ENCODE data around the gene IFNA7. TPM values are rescaled to one million over a fixed set of nuclear protein-coding genes. Genes with fewer than 3 reads are reported as not detected.

The IFNA7 gene
- total RNA-seq, 1 experiment from 2014 or later: not detected

- TF ChIP-seq REST (IDR thresholded peaks at IDR 0.05; ENCODE audit: low read depth) (no peak), POLR2A (IDR thresholded peaks at IDR 0.05; ENCODE audit: borderline replicate concordance, extremely low read depth, insufficient read depth, insufficient read length) (no peak)
Observed at GRCh38 chr9:21251638-21252037, 49.6 kb upstream of the IFNA7 start (continued).

GRCh38 chr9:21251190-21251589 lies 49.2 kb upstream of the IFNA7 start:
- H3K27me3 ChIP-seq (ENCODE audit: insufficient read depth, low read length): no peaks in the 10 kb centered on the region
- no peaks in the 10 kb centered on the region for H3K36me3 ChIP-seq (ENCODE audit: control insufficient read depth in 1 of 2, insufficient read depth in 2 of 2, low read length in 2 of 2)
- no peak overlapping the region for H3K9ac ChIP-seq (ENCODE audit: low read length)
- no peak overlapping the region for H2AFZ ChIP-seq (ENCODE audit: low read depth, low read length, poor library complexity, severe bottlenecking)
- H3K4me2 ChIP-seq (ENCODE audit: low read length): no peak overlapping the region
- ATAC-seq (peak; percentile 46; the same call in 1 of the 2 replicates), DNase-seq (ENCODE audit: low read depth, low spot score) (no peak)
- no peaks in the 10 kb centered on the region for H3K9me3 ChIP-seq (ENCODE audit: control insufficient read depth in 1 of 2, insufficient read depth in 1 of 2, low read depth in 1 of 2, low read length in 2 of 2)
- ChIA-PET POLR2A (no interaction called here), CTCF (interaction anchor here (1.1 to 2.9 kb wide), 5 partner anchors 67 to 202 kb away, joined by 3 to 21 read pairs (median 16); no protein-coding TSS in a partner anchor), RAD21 (ENCODE audit: low non-redundant PET in 1 of 2, low total read pairs in 2 of 2, uncharacterized antibody in 2 of 2, unreplicated experiment in 2 of 2) (interaction anchor here in 1 of 2 experiments (1.2 kb wide), 1 partner anchor 204 kb away, joined by 4 read pairs; no protein-coding TSS in a partner anchor)
- intact Hi-C loops (cut with micrococcal nuclease): loop anchor here (5.0 kb wide), 1 partner anchor 256 kb away; no protein-coding TSS in a partner anchor
- peaks cover 0 to 4% of the 10 kb centered on the region in 2 experiments; a peak in 1 of 4 replicates for H3K4me1 ChIP-seq (ENCODE audit: control insufficient read depth in 1 of 2, insufficient read depth in 2 of 2, low read length in 2 of 2)
- H3K27ac ChIP-seq (ENCODE audit: low read depth, low read length): no peak overlapping the region
- H3K9me2 ChIP-seq (ENCODE audit: insufficient read depth): no peaks in the 10 kb centered on the region
- no peak overlapping the region for H3K4me3 ChIP-seq (replicated peaks in 1 of 2; ENCODE audit: low read depth in 1 of 2, low read length in 2 of 2)
- no TSS peak for BruUV-seq (replicated peaks)
- no peaks in the 10 kb centered on the region for H4K20me1 ChIP-seq (ENCODE audit: insufficient read depth)
- TF ChIP-seq CTCF (IDR thresholded peaks at IDR 0.05 in 2 of 3, conservative IDR thresholded peaks at IDR 0.05 in 1 of 3; ENCODE audit: borderline replicate concordance in 1 of 3, insufficient read depth in 1 of 3, low read depth in 2 of 3, low read length in 2 of 3): peak in 2 of 3 experiments; percentile 17 to 19; a peak in 1 of 6 replicates
- 0 out of 2 replicates have a peak, but pooled peaks have one; percentile 6 for TF ChIP-seq RAD21 (IDR thresholded peaks at IDR 0.05; ENCODE audit: low read depth)
- TF ChIP-seq SP1 (IDR thresholded peaks at IDR 0.05; ENCODE audit: low read depth): no peak
- H3K79me2 ChIP-seq (ENCODE audit: insufficient read depth, low read length): no peaks in the 10 kb centered on the region

Measured in HCT116 (cell line).